ENCODE measurements around the gene RRAD.
A peak's percentile ranks its signal among the peaks of the same experiment; 100 is the strongest.
"Not testable (repeated sequence)": the region's sequence is repeated elsewhere in the genome, so short reads cannot be mapped to it uniquely, and the experiment has no call there.

Gene RRAD

DNA sequence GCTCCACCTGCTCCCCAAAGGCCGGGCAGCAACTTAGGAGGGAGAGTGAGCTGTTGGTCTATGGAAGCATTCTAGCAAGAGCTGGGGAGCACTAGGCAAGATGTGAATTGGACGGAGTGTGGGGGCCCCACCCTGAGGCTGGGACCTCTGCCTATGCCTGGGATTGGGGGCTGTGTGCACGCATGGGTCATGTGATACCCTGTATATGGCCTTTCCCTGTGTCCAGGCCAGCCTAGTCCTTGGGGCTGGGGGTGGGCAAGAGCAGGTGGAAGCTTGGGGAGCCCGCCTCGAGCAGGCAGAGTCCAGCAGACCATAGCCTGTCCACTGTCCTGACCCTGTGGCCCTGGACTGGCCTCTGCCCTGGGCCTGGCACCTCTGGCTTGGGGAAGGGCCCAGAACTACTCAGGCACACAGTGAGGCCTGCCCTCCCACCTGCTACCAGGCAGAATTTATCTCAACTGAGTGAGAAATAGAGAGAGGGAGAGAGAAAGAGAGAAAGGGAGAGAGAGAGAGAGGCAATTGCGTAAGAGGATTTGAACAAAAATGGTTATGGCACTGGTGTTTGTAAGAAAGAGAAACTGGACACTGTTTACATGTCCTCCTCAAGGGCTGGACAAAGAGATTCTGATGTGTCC is 25.9 kb downstream of the RRAD start:
- no peak for DNase-seq

DNA sequence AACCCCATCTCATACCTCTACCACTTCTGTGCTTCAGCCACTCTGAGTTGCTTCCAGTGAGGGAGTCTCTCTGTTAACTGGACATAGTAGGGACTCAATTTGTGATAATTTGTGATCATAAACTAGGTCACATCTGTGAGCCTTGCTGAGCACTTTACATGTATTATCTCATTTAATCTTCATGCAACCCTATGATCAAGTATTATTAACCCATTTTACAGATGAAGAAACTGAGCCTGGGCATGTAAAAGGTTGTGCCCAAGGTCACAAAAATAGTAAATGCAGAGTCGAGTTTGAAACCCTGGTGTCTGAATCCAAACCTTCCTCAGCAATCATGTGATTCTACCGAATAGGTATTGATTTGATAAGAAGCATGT is 26.4 kb downstream of the RRAD start:
- DNase-seq = no peak

DNA sequence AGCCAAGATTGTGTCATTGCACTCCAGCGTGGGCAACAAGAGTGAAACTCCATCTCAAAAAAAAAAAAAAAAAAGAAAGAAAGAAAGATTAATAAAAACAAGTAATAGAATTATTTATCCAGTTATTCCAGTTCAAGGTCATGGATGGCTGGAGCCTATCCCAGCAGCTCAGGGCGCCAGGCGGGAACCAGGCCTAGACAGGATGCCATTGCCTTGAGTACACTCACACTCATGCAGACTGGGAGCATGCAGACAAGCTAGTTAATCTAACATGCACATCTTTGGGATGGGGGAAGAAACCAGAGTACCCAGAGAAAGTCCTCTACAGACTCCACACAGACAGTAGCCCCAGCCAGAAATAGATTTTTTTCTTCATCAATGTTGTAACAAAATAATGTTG is 27.1 kb downstream of the RRAD start:
- no peak for DNase-seq

DNA sequence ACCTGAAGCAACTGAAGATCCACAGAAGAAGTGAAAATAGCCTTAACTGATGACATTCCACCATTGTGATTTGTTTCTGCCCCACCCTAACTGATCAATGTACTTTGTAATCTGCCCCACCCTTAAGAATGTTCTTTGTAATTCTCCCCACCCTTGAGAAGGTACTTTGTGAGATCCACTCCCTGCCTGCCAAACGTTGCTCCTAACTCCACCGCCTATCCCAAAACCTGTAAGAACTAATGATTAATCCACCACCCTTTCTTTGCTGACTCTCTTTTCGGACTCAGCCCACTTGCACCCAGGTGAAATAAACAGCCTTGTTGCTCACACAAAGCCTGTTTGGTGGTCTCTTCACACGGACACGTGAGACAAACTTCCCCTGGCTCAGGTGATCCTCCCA is 28.7 kb downstream of the RRAD start:
- DNase-seq = not testable (repeated sequence)

DNA sequence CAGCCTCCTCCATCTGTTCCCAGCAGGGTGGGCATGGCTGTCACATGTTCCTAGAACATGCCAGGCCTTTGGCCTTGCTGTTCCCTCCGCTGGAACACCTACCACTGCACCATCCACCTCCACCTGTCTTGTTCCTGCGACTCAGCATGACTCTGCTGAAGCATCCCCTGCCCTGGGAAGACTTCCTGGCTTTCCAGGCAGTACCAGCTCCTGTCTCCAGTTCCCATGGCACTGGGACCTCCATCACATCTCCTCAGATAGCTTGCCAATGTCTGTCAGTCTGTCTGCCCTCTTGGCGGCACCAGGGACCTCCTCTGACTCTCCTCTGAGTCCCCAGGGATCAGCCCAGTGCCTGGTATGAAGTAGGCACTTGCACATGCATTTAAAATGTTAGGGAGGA is 29.3 kb downstream of the RRAD start:
- no peak for DNase-seq

DNA sequence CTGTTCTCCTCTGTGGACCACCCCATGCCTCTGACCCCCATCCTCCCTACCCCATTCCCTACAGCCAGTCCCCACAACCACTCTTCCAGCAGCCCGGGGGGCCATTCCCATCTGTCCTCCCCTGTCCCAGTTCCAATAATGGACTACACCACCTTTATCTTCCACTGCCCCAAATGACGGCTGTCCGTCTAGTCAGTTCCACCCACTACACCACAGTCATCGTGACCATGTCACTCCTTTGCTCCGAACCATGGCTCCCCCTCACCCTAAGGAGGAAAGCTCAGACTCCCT is 29.7 kb downstream of the RRAD start:
- no peak for DNase-seq

DNA sequence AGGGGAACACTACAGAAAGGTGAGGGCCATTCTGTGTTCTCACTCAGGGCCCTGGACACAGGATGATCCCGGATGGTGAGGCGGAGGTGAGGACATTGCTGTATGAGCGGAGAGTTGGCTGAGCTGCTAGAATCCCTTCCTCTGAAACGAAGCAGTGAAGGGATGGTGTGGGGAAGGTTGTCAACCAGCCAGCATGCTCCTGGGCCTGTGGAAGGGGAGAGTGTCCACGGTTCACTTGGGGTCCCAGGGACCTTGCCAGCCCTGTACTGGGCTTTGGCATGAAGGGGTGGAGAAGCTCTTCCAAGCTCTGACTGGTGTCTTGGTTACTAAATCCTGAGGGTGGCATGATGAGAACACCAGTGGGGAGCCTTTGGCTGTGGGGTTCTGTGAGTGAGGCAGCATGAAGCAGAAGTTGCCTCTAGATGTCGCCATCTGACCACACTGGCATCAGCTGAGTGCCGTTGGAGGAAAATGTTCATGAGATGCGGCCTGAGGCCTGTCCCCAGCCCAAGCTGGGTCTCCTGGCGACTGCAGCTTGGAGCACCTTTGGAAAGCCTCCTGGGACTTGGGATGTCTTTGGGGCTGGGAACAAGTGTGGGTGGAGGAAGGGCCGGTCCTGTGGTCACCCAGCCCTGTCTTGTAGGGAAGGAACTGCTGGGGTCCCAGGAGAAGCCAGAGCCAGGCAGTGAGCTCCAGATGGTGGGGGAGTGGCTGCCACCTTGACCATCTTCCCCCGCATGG is 30.2 kb downstream of the RRAD start:
- DNase-seq = peak; percentile 75

DNA sequence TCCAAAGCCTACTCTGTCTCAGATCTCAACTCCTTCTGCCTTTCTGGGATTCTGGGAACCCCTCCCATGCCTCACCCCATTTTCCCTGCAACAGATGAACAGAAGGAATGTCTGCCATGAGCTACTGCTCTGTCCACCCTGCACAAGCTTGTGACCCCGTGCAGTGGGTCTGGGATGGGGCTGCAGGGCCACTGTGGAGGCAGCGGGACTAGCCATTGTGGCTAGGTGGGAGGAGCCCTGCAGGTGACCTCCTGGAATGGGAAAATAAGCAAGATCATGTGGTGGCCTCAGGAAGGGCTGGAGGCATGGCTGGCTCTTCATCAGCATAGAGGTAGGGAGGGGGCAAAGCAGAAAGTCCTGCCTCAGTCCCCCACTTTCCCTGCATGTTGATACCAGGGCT is 31.3 kb downstream of the RRAD start:
- DNase-seq = no peak

DNA sequence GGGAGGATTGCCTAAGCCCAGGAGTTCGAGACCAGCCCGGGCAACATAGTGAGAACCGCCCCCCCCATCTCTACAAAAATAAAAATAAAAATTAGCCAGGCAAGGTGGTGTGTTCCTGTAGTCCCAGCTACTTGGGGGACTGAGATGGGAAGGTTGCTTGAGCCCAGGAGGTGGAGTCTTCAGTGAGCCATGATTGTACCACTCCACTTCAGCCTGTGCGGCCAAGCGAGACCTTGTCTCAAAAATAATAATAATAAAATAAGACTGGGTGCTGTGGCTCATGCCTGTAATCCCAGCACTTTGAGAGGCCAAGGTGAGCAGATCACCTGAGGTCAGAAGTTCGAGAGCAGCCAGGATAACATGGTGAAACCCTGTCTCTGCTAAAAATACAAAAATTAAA is 33.5 kb downstream of the RRAD start:
- no peak for DNase-seq

DNA sequence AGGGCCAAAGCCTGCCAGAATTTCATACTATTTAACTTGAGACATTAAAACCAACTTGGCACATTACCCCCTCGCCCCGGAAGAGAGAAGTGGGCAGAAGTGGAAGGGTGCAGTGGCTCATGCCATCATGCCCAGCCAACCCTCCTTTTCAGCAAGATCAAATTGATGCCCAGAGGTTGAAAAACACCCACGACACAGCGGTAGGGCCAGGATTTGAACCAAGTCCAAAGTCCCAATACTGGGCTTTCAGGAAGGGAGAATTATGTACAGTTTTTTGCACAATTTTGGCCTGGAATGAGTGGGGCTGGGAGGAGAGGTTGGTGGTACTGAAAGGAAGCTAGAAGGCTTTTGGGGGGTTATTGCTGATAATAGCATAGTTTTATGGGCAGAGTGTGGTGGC is 34.0 kb downstream of the RRAD start:
- DNase-seq = no peak

DNA sequence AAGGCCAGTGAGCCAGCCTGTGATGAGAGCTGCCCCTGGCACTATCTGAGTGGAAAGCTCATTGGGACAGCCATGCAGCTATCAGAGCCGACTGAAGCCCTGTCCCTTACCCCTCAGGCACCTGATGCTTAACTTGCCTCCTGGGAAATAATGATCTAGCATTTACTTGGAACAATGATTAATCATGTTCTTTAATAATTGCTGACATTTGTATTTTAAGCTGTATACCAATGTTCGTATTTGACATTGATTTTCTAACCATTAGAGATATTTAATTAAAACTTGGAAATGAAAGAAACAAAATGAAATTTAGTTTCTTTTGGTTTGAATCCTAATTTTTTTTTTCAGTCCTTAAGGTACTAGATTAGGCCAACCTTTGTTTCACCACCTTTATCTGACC is 34.5 kb downstream of the RRAD start:
- no peak for DNase-seq

DNA sequence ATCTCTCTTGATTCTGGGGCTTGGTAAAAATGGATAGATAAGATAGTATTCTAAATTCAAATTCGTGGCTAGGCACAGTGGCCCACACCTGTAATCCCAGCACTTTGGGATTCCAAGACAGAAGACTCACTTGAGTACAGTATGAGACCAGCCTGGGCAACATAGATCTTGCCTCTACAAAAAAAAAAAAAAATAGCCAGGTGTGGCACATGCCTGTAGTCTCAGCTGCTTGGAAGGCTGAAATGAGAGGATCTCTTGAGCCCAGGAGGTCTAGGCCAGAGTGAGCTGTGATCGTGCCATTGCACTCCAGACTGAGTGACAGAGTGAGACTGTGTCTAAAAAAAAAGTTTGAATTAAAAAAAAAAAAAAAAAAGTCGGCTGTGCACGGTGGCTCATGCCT is 35.7 kb downstream of the RRAD start:
- no peak for DNase-seq

DNA sequence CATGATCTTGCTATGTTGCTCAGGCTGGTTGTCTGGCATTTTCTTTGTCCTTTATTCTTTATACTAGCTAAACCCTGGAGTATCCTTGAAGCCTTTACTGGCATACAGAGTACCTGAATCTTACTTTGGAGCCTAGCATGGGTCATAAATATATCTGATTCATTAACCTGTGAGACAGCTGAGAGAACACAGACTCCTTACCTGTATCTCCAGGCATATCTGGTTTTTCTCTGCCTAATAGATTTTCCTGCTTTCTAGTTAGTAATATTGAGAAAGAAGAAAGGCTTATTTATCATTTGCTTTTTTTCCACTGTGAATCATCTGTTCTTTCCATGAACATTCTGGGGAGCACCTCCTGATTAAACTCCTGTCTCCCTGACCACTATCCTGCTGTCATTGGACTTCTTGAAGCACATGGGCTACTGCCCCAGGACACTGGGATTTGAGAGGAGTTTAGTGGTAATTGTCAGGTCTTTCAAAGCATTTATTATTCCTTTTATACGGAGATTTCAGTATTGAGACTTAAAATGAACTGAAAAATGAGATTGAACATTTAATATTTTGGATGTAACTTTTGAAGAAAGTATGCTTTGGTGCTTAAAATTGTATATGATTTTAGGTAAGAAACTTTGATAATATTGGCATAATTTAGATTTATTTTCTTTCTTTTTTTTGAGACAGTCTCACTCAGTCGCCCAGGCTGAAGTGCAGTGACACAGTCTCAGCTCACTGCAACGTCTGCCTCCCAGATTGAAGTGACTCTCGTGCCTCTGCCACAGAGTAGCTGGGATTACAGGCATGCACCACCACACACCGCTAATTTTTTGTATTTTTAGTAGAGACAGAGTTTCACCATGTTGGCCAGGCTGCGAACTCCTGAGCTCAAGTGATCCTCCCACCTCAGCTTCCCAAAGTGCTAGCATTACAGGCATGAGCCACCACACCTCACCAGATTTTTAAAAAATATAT is 36.4 kb downstream of the RRAD start:
- no peak for DNase-seq

DNA sequence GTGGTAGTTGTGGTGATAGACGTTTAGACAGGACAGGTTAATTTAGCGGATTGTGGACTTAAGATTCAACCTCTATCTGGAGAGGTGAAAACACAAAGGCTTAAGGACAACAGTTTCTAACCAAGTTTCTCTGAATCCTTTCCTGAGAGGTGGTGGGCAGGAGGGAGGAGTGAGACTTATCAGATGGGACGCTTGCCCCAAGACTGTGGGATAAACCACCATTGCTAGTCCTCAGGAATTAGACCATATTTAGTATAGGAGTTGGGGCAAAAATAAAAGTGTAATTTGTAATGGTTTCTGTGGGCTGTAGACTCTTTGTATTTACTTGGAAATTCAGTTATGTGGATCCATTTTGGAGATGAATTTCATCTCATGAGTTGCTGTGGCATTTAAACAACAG is 38.4 kb downstream of the RRAD start:
- DNase-seq = no peak

DNA sequence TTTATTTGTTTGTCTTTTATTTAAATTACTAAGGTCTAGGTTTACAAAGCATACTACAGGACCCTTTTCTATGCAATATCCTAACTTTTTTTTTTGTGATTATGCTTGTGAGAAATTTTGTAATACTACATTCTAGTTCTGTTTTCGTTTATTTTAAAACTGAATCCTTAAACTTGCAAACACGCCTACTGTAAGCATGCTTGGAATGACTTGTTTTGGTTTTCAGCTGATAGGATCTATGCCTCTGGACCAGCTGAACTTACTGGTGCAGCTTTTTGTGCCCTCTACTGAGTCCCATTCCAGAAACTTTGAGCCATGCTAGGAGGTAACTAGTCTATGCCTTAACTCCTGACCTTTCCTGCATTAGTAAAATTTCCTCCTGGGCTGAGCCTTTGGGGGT is 39.0 kb downstream of the RRAD start:
- no peak for DNase-seq

DNA sequence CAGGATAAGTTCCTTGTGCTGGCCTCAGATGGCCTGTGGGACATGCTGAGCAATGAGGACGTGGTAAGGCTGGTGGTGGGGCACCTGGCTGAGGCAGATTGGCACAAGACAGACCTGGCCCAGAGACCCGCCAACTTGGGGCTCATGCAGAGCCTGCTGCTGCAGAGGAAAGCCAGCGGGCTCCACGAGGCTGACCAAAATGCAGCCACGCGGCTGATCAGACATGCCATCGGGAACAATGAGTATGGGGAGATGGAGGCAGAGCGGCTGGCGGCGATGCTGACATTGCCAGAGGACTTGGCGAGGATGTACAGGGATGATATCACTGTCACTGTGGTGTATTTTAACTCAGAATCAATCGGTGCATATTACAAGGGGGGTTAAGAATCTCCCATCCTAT is 39.8 kb downstream of the RRAD start:
- DNase-seq = no peak

DNA sequence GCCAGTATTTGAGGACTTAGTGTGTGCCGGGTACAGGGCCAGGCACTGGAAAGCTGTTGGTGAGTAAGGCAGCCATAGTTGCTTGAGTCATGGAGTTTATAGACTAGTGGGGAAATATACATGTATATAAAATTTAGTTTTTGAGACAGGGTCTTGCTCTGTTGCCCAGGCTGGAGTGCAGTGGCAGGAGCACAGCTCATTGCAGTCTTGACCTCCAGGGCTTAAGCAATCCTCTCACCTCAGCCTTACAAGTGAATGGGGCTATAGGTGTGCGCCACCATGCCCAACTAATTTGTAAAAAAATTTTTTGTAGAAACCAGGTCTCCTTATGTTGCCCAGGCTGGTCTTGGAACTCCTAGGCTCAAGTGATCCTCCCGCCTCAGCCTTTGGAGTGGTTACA is 42.6 kb downstream of the RRAD start:
- no peak for DNase-seq

DNA sequence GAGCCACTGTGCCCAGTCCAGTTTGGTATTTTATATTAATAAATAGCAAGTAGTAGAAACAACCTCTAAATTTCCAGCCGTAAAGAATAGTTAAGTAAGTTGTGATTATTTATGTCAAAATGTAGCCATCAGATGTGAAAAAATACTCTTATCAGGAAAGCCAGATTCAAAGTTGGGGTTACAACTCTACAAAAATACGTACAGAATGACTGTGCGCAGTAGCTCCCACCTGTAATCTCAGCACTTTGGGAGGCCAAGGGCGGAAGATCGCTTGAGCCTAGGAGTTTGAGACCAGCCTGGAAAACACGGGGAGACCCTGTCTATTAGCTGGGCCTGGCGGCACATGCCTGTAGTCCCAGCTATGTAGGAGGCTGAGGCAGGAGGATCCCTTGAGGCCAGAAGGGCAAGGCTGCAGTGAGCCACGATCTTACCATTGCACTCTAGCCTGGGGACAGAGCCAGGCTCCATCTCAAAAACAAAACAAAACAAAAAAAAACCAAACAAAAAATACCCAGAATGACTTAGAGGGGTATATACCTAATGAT is 43.3 kb downstream of the RRAD start:
- no peak for DNase-seq

DNA sequence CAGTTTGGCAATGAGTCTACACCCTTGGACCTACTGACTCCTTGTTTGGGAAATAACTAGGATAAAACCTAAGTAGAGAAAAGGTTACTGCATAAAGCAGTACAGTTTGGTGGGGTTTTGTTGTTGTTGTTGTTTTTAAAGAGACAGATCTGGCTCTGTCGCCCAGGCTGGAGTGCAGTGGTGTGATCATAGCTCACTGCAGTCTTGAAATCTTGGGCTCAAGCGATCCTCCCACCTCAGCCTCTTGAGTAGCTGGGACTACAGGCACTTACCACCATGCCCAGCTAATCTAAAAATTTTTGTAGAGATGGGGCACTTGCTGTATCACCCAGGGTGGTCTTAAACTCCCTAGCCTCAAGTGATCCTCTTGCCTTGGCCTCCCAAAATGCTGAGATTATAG is 43.8 kb downstream of the RRAD start:
- DNase-seq = no peak

DNA sequence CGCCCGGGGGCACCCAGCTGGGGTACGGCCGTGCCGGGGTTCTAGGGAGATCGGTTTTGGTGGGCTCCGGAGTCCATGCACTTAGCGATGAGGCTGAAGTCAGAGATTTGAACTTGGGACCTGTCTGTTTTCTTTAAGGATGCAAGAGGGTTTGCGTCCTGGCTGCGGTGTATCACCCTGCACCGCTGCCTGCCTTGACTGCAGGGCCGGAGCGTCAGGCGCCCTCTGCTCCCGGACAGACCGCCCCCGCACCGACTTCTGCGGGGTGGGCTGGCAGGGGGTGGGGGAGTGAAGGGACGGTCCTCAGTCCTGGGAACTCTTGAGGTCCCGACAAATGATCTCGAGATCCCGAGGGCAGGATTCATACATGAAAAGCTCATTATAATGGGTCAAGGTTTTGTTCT is 44.3 kb downstream of the RRAD start:
- no peak for DNase-seq

DNA sequence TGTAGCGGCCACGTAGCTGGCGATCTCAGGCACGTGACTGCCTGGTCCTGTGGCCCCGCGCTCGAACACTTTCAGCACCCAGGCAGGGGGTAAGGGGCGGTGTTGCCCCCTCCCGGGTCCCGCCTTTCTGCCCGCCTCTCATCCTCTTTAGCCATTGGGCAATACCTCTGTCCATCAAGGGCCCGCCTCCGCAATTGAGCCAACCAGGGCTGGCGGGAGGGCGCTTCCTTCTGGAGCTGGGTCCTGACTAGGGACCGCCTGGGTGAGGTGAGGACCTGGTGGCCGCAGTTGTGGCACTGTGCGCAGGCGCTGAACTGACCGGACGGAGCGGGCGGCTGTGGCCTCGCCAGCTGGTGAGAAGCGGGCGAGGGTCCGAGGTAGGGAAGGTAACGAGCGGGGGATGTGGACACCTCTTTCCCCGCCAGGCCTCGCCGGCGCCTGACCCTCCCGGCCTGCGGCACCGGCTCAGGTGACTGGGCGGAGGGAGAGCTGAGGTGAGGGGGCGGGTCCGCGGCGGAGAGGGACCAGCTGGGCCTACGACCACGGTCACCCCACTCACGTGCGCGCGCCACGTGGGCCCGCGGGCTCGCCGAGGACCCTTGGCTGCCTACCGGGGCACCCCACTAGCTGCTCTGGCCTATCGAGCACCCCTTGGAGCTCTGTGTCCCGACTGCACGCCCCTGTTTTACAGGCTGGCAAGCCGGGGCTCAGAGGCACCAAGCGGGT is 44.9 kb downstream of the RRAD start, which contains the start of gene PDP2:
Gene PDP2 (plus strand): TSS at position 228 of the 726 bp plus-strand sequence. CDS start 3,770 bp downstream, outside the sequence.
- DNase-seq = peak; percentile 92

DNA sequence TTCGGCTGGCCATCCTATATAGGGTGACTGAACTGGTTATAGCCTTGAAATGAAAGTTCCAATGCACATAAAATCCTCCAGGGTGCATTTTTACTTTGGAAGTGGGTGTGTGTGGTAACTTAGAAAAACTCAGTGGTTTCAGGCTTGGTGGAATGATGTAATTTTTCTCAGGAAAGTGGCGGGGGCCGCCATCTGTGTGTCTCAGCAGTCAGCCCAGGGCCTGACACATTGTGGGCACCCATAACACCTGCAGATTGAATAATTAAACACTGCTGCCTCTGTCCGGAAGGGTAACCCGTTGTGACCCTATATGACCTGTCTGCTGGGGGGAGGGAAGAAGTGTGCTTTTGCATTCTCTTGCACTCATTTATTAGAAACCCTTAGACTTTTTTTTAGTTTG is 47.3 kb downstream of the RRAD start:
- no peak for DNase-seq
